CD4-positive, CD25-positive, alpha-beta regulatory T cell (primary cell): ENCODE measurements around the gene LAMB2. TPM values are rescaled to one million over a fixed set of nuclear protein-coding genes. Genes with fewer than 3 reads are reported as not detected.

Experiments used
- ATAC-seq, 2 donors: fragments of 150-1000 bp; cut with Tn5 transposase; one replicate each; pipeline ENCODE4 v1.10.0; 2021; ENCODE audit warnings: low read depth in 2 of 2, moderate number of reproducible peaks in 2 of 2, moderate library complexity in 1 of 2
- DNase-seq, 3 donors: peaks; one replicate each; pipeline versions ENCODE4 v3.0.0 to v3.0.0-alpha.2; 2012 to 2022; ENCODE audit warnings: mixed read lengths in 1 of 3
- H3K27ac ChIP-seq: one replicate; pipeline ENCODE4 v1.7.0; 2013; ENCODE audit warnings: mild to moderate bottlenecking, low read length; ENCODE audit not compliant: insufficient read depth, poor library complexity, severe bottlenecking
- H3K27me3 ChIP-seq: one replicate; pipeline ENCODE4 v1.7.0; 2013; ENCODE audit warnings: low read length; ENCODE audit not compliant: control insufficient read depth, insufficient read depth
- H3K36me3 ChIP-seq: one replicate; pipeline ENCODE4 v1.7.0; 2013; ENCODE audit warnings: mild to moderate bottlenecking, low read length, moderate library complexity; ENCODE audit not compliant: control insufficient read depth, insufficient read depth
- H3K4me1 ChIP-seq: 2 replicates; pipeline ENCODE4 v1.7.0; 2013; ENCODE audit warnings: mild to moderate bottlenecking, low read length; ENCODE audit not compliant: insufficient read depth, control insufficient read depth, poor library complexity, severe bottlenecking
- H3K4me3 ChIP-seq: one replicate; pipeline ENCODE4 v1.7.0; 2013; ENCODE audit warnings: low read depth, mild to moderate bottlenecking, low read length, moderate library complexity
- H3K9me3 ChIP-seq, 2 experiments: 1 replicate in 1 of 2; 2 replicates in 1 of 2; pipeline ENCODE4 v1.7.0; 2013; ENCODE audit warnings: low read length in 2 of 2, mild to moderate bottlenecking in 1 of 2, moderate library complexity in 1 of 2; ENCODE audit not compliant: control insufficient read depth in 2 of 2
- H3K27ac Mint-ChIP-seq, 3 donors: one replicate each; pipeline ENCODE4 v1.8.0; 2020 to 2022; ENCODE audit warnings: mild to moderate bottlenecking in 3 of 3, mixed read lengths in 3 of 3, moderate library complexity in 2 of 3
- H3K27me3 Mint-ChIP-seq: one replicate; pipeline ENCODE4 v1.8.0; 2022; ENCODE audit warnings: mild to moderate bottlenecking, mixed read lengths
- H3K36me3 Mint-ChIP-seq: one replicate; pipeline ENCODE4 v1.8.0; 2020; ENCODE audit warnings: mixed read lengths
- H3K4me1 Mint-ChIP-seq, 4 donors: one replicate each; pipeline ENCODE4 v1.8.0; 2020 to 2022; ENCODE audit warnings: mixed read lengths in 4 of 4, mild to moderate bottlenecking in 1 of 4
- H3K4me3 Mint-ChIP-seq, 4 donors: one replicate each; pipeline ENCODE4 v1.8.0; 2020 to 2022; ENCODE audit warnings: mild to moderate bottlenecking in 4 of 4, mixed read lengths in 4 of 4, moderate library complexity in 3 of 4
- H3K9me3 Mint-ChIP-seq, 7 donors: one replicate each; pipeline ENCODE4 v1.8.0; 2020 to 2022; ENCODE audit warnings: mixed read lengths in 7 of 7, mild to moderate bottlenecking in 3 of 7, moderate library complexity in 2 of 7
- polyA plus RNA-seq, 4 donors: library from polyadenylated mRNA; unstranded; fragments of 300-500 nt; fragmentation: Illumina TruSeq; gene quantifications; one replicate each; pipeline ENCODE4 v1.2.3, GENCODE V29; 2021
- total RNA-seq: library from RNA; stranded (reverse); gene quantifications from one replicate; pipeline ENCODE4 v1.2.3, GENCODE V29; 2022

LAMB2 gene
- total and polyA plus RNA-seq, 5 donors from 2014 or later: 0.57 to 1.4 TPM; not detected in 3

DNA sequence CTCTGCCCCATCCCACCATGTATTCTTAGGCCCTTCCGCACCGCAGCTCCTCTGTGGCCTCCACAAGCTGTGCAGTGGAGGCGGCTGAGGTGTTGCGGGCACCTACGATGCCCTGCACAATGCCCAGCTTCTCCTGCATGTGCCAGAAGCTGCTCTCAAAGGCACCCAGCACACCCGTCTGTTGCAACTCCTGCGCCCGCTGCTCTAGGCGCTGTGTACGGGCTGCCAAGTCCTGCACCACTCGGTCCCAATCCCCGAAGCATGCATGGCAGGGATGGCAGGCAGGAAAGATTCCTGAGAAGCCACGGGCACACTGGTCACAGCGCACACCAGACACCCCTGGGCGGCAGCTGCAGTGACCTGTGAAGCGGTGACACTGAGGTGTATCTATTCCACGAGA lies 9.2 kb downstream of the LAMB2 start:
- Histone ChIP-seq H3K4me1 (peaks cover 26% of the 10 kb centered on the region), H3K27ac (no peak overlapping the region), H3K9me3 (no peaks in the 10 kb centered on the region), H3K36me3 (peaks cover 3% of the 10 kb centered on the region), H3K27me3 (no peaks in the 10 kb centered on the region), H3K4me3 (no peak overlapping the region)
- Mint-ChIP-seq H3K4me3 (peak overlapping the region in 1 of 4 donors; percentile 19), H3K27me3 (peaks cover 5% of the 10 kb centered on the region), H3K27ac (no peak overlapping the region), H3K9me3 (peaks cover 0 to 2% (median 0%) of the 10 kb centered on the region in 7 donors), H3K36me3 (no peaks in the 10 kb centered on the region), H3K4me1 (peaks cover 0 to 17% (median 5%) of the 10 kb centered on the region in 4 donors)
- ATAC-seq: no peak
- DNase-seq: no peak

DNA sequence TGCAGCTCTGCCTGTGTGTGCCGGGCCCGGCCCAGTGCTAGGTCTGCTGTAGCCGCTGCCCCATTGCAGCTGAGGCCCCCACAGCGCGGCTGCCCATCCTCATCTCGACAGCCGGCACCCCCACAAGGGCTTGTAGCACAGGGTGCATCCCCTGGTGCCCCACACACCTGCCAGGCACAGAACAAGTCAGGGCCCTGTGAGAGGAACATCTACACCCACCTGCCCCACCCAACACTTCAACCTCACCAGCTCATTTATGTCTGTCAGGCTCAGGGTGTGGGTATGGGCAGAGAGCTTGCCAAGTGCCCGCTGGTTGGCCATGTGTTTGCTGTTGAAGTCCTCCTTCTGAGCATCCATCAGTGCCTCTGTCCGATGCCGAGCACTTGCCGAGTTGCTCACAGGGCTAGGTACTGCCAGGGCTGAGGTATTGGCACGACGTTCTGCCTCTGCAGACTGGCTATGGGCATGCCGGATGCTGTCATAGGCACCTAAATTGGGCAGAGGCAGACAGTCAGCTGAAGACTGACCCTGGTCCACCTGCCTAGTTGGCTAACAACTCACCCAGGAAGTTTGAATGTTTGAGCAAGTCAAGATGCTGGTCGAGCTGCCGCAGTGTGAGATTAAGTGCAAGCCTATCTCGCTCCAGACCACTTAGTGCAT lies 9.8 kb downstream of the LAMB2 start:
- no peaks in the 10 kb centered on the region for H3K9me3 ChIP-seq
- no peak for DNase-seq
- no peaks in the 10 kb centered on the region for H3K36me3 Mint-ChIP-seq
- H3K27ac Mint-ChIP-seq: peak overlapping the region in 2 of 3 donors; percentile 14 to 67
- H3K4me3 Mint-ChIP-seq: peak overlapping the region in 1 of 4 donors; percentile 19
- H3K4me1 ChIP-seq: peaks cover 26% of the 10 kb centered on the region
- H3K9me3 Mint-ChIP-seq: peaks cover 0 to 2% (median 0%) of the 10 kb centered on the region in 7 donors
- H3K27me3 ChIP-seq: no peaks in the 10 kb centered on the region
- peaks cover 0 to 17% (median 5%) of the 10 kb centered on the region in 4 donors for H3K4me1 Mint-ChIP-seq
- no peak overlapping the region for H3K4me3 ChIP-seq
- H3K27ac ChIP-seq: no peak overlapping the region
- H3K27me3 Mint-ChIP-seq: peaks cover 5% of the 10 kb centered on the region
- no peak for ATAC-seq
- peaks cover 8% of the 10 kb centered on the region for H3K36me3 ChIP-seq

DNA sequence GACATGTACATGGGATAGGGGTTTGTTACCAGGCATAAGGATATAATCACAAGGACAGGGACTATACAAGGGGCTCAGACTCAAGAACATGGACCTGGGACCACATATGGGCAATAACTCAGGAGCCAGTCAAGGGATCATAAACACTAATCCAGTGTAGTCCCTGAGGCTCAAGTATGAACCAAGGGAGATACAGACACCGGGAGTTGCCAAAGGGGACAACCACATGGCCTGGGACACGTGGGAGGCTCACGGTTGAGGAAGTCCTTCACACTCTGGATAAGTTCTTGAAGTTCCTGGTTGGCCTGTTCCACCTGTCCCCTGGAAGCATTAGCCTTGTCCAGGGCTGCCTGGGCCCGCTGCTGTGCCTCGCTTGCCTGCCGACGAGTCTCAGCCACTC lies 10.4 kb downstream of the LAMB2 start:
- H3K9me3 Mint-ChIP-seq: peaks cover 0 to 2% (median 0%) of the 10 kb centered on the region in 7 donors
- Histone ChIP-seq H3K36me3 (peaks cover 14% of the 10 kb centered on the region), H3K27me3 (no peaks in the 10 kb centered on the region), H3K9me3 (no peaks in the 10 kb centered on the region), H3K27ac (no peak overlapping the region), H3K4me3 (no peak overlapping the region), H3K4me1 (peaks cover 26% of the 10 kb centered on the region)
- H3K4me3 Mint-ChIP-seq: peak overlapping the region in 3 of 4 donors; percentile 88 to 89 (median 89)
- DNase-seq (no peak), ATAC-seq (no peak)
- peak overlapping the region; percentile 84 to 94 (median 88) for H3K27ac Mint-ChIP-seq
- no peaks in the 10 kb centered on the region for H3K36me3 Mint-ChIP-seq
- peaks cover 0 to 19% (median 5%) of the 10 kb centered on the region in 4 donors for H3K4me1 Mint-ChIP-seq
- peaks cover 5% of the 10 kb centered on the region for H3K27me3 Mint-ChIP-seq

DNA sequence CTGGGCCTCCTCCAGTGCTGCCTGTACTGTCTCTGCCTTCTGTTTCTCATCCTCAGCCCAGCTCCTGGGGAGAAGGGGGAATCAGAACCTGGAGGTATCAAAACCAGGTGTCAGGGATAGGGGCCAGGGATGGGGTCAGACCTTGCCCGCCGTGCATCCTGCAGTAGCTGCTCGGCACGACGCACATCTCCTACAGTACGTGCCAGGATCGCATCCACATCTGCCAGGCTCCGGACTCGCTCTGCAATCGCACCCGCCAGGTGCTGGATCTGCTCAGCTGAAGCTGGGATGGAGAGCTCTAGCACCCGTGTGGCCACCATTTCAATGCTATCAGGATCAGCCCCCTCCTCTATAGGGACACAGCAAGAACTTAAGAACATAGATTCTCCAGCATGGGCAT lies 10.8 kb downstream of the LAMB2 start:
- ATAC-seq (no peak), DNase-seq (no peak)
- H3K4me1 ChIP-seq: peaks cover 26% of the 10 kb centered on the region
- no peaks in the 10 kb centered on the region for H3K27me3 ChIP-seq
- H3K27me3 Mint-ChIP-seq: peaks cover 5% of the 10 kb centered on the region
- peak overlapping the region; percentile 84 to 89 (median 88) for H3K4me3 Mint-ChIP-seq
- H3K4me1 Mint-ChIP-seq: peaks cover 0 to 19% (median 5%) of the 10 kb centered on the region in 4 donors
- no peak overlapping the region for H3K4me3 ChIP-seq
- H3K36me3 ChIP-seq: peaks cover 18% of the 10 kb centered on the region
- H3K27ac ChIP-seq: peak overlapping the region; percentile 91
- H3K27ac Mint-ChIP-seq: peak overlapping the region; percentile 84 to 94 (median 88)
- H3K36me3 Mint-ChIP-seq: no peaks in the 10 kb centered on the region
- H3K9me3 Mint-ChIP-seq: peaks cover 0 to 1% (median 0%) of the 10 kb centered on the region in 7 donors
- no peaks in the 10 kb centered on the region for H3K9me3 ChIP-seq

DNA sequence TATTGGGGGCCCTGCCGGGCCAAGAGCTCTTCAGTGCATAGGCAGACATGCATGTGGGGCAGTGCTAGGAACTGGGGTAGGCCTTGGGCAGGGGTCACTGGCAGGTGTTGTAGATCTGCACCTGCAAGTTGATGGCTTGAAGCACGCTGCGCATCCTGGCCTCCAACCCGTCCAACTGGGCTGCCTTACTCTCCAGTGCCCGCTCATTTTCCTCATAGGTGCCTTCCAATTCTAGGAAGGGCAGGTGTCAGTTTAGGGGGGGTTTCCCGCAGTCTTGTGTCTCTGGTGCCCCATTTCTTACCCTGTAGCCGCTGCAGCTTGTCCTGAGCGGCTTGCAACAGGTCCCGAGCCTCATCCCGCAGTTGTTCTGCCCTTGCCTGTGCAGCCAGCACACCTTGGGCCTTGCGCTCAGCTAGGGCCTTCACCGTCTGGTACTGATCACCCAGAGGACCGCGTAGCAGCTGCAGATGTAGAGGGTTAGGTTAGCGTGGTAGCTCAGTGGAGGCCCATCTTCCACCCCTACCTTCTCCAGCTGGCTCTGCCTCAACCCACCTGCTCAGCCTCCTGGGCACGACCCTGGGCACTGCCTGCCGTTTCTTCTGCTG lies 11.6 kb downstream of the LAMB2 start:
- ATAC-seq (no peak), DNase-seq (no peak)
- H3K4me1 ChIP-seq: peaks cover 26% of the 10 kb centered on the region
- no peaks in the 10 kb centered on the region for H3K27me3 ChIP-seq
- peaks cover 26% of the 10 kb centered on the region for H3K36me3 ChIP-seq
- peak overlapping the region; percentile 91 for H3K27ac ChIP-seq
- Mint-ChIP-seq H3K4me3 (peak overlapping the region; percentile 84 to 89 (median 88)), H3K27ac (peak overlapping the region; percentile 56 to 94 (median 84)), H3K27me3 (peaks cover 5% of the 10 kb centered on the region), H3K9me3 (peaks cover 0 to 1% (median 0%) of the 10 kb centered on the region in 7 donors), H3K36me3 (peaks cover 5% of the 10 kb centered on the region), H3K4me1 (peaks cover 0 to 22% (median 5%) of the 10 kb centered on the region in 4 donors)
- H3K4me3 ChIP-seq: peak overlapping the region; percentile 37
- H3K9me3 ChIP-seq: no peaks in the 10 kb centered on the region

DNA sequence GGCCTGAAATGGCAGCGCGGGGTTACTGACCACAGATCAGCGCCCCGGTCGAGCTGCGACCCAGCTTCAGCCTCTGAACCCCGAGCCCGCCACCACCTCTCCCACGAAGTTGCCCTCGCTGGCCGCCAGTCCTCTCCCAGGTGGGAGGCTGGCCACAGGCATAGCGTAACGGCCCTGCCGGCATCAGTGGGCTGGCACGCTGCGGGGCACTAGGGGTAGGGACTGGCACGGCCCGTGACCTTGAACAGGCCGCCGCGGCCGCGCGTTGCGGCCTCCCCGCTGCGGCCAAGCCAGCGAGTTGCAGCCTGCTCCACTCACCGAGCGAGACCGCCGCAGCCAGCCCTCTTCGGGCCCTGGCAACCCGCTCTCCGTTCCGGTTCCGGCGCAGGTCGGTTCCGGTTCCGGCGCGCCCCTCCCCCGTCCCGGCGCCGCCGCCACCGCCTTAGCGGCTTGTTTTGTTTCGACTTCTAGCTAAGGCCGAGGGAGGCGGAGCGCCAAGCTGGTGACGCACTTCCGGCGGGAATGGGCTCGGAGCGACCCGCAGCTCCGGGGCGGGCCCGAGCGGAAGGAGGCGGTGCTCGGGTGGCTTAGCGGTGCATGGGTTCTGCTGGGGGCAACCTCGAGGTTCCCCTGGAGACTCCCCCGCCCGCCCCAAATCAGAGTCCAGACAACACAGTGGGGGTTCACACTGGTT lies 12.3 kb downstream of the LAMB2 start, which contains the start of gene USP19:
Gene USP19, minus strand, starts transcription at position 386 of the 694 bp plus-strand sequence. CDS start 1,678 bp downstream, outside the sequence.
- Histone ChIP-seq H3K4me3 (peak within 1 kb of the TSS; percentile 87), H3K36me3 (peaks cover 32% of the 10 kb centered on the region), H3K27me3 (no peaks in the 10 kb centered on the region), H3K4me1 (peaks cover 26% of the 10 kb centered on the region), H3K27ac (peak within 1 kb of the TSS; percentile 91), H3K9me3 (no peaks in the 10 kb centered on the region)
- H3K36me3 Mint-ChIP-seq: peaks cover 8% of the 10 kb centered on the region
- H3K4me1 Mint-ChIP-seq: peaks cover 0 to 22% (median 5%) of the 10 kb centered on the region in 4 donors
- H3K4me3 Mint-ChIP-seq: peak within 1 kb of the TSS; percentile 84 to 89 (median 88)
- peak; percentile 91 to 92 for ATAC-seq
- peak; percentile 94 to 97 (median 94) for DNase-seq
- H3K27me3 Mint-ChIP-seq: peaks cover 5% of the 10 kb centered on the region
- peaks cover 0 to 1% (median 0%) of the 10 kb centered on the region in 7 donors for H3K9me3 Mint-ChIP-seq
- peak within 1 kb of the TSS; percentile 66 to 94 (median 94) for H3K27ac Mint-ChIP-seq

DNA sequence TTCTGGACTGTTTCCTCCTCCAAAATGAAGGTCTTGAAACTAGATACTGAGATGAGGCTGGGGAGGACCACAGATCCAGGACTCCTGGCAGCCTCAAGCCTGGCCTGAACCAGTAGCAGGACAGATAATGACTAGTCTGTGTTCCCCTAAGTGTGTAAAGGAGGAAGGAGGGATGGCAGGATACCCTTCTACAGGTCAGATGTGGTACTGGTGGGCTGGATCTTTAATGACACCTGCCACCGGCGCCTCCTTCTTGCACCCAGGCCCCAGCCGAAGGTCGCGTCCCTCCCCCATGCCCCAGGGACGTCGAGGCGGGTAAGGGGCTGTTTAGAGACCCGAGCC lies 12.8 kb downstream of the LAMB2 start:
- ATAC-seq: no peak
- peaks cover 5% of the 10 kb centered on the region for H3K27me3 Mint-ChIP-seq
- peaks cover 0 to 1% (median 0%) of the 10 kb centered on the region in 7 donors for H3K9me3 Mint-ChIP-seq
- Histone ChIP-seq H3K4me1 (peaks cover 26% of the 10 kb centered on the region), H3K27me3 (no peaks in the 10 kb centered on the region), H3K27ac (peak overlapping the region; percentile 91), H3K36me3 (peaks cover 37% of the 10 kb centered on the region), H3K9me3 (no peaks in the 10 kb centered on the region), H3K4me3 (peak overlapping the region; percentile 87)
- H3K4me1 Mint-ChIP-seq: peaks cover 0 to 22% (median 5%) of the 10 kb centered on the region in 4 donors
- H3K4me3 Mint-ChIP-seq: peak overlapping the region; percentile 84 to 89 (median 88)
- H3K27ac Mint-ChIP-seq: peak overlapping the region; percentile 66 to 94 (median 94)
- H3K36me3 Mint-ChIP-seq: peaks cover 13% of the 10 kb centered on the region
- peak in 2 of 3 donors; percentile 11 to 37 for DNase-seq
